ENCODE results near the gene RUNX3.

DNA sequence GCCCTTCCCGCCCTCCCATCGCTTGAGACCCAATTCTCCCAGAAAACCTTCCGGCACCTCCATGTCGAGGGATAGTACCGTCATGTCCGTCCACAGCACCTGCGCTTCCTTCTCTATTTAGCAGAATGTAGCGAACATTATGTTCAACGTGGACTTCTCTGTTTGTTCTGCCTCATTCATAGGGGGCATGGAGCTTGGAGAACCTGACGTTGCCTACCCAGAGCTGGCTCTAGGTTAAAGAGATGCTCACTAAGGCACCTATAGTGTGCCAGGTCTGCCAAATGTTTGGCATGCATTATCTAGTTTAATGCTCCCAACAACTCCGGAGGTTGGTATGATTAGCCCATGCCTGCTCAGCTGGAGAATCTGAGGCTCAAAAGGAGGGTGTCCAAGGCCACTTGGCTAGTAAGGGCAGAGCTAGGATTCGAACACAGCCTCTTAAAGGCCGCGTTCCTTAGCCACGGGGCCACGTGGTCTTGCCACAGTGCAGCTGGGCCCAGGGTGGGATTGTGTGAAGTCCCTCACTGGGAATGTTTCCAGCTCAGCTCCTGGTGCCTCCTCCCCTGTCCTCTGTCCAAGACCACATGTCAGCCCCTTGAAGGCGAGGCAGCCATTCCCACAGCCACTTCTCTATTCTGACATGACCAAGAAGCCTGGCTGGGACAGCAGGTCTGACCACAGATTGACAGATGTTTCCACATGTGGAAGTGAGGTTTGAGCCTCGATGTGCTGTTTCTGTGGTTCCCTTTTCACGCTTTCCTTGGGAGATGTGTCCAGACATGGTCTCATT, 57.8 kb downstream of the RUNX3 start:
- TF ChIP-seq, protein P1, sequence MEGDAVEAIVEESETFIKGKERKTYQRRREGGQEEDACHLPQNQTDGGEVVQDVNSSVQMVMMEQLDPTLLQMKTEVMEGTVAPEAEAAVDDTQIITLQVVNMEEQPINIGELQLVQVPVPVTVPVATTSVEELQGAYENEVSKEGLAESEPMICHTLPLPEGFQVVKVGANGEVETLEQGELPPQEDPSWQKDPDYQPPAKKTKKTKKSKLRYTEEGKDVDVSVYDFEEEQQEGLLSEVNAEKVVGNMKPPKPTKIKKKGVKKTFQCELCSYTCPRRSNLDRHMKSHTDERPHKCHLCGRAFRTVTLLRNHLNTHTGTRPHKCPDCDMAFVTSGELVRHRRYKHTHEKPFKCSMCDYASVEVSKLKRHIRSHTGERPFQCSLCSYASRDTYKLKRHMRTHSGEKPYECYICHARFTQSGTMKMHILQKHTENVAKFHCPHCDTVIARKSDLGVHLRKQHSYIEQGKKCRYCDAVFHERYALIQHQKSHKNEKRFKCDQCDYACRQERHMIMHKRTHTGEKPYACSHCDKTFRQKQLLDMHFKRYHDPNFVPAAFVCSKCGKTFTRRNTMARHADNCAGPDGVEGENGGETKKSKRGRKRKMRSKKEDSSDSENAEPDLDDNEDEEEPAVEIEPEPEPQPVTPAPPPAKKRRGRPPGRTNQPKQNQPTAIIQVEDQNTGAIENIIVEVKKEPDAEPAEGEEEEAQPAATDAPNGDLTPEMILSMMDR (IDR thresholded peaks at IDR 0.05; ENCODE audit: insufficient read depth, low read length, poor library complexity, severe bottlenecking): no peak
- TF ChIP-seq EZH2phosphoT487 (conservative IDR thresholded peaks at IDR 0.05; ENCODE audit: low read length): no peak
